ENCODE results near the gene NAALADL2.
"Not testable (repeated sequence)": the region's sequence is repeated elsewhere in the genome, so short reads cannot be mapped to it uniquely, and the experiment has no call there.

The NAALADL2 gene

GRCh38 chr3:175118382-175118941, 259.3 kb downstream of the NAALADL2 start:
- no peak for TF ChIP-seq CTCF (conservative IDR thresholded peaks at IDR 0.05; ENCODE audit: control insufficient read depth, insufficient read depth, low read depth, low read length)
- no peak overlapping the region for H3K4me3 ChIP-seq (ENCODE audit: control insufficient read depth, low read depth, low read length)
- DNase-seq (ENCODE audit: low read depth): no peak

GRCh38 chr3:175121225-175121624, 262.1 kb downstream of the NAALADL2 start:
- peak; percentile 40 for TF ChIP-seq CTCF (conservative IDR thresholded peaks at IDR 0.05; ENCODE audit: control insufficient read depth, insufficient read depth, low read depth, low read length)
- no peak for DNase-seq (ENCODE audit: low read depth)
- no peak overlapping the region for H3K4me3 ChIP-seq (ENCODE audit: control insufficient read depth, low read depth, low read length)

DNA sequence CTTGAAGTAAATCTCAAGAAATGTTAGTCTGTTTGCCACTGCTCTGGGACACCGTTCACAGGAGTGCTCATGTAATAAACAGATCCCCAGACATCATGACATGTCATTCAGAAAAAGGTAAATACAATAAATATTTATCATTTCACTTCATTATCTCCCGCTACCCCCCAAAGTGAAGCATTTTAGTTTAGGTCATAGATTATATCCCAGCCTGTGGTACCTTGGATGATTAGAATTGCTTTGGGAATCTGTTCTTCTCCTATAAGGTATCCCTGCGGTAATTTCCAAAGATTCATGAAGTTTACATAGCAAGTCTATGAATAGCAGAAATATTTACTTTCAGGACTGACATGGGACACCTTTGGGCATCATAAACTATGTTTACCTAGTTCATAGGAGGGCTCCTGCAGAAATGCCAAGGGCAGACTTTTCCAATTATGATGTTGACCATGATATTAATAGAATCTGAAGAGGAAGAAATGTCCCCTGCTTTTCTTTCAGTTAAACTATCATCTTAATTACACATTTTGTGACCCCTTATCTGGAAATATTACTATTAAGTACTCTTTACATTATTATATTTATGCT, 268.0 kb downstream of the NAALADL2 start:
- no peak for TF ChIP-seq CTCF (conservative IDR thresholded peaks at IDR 0.05; ENCODE audit: control insufficient read depth, insufficient read depth, low read depth, low read length)
- DNase-seq (ENCODE audit: low read depth): no peak
- H3K4me3 ChIP-seq (ENCODE audit: control insufficient read depth, low read depth, low read length): no peak overlapping the region

GRCh38 chr3:175129126-175129525, 270.0 kb downstream of the NAALADL2 start:
- no peak for TF ChIP-seq CTCF (conservative IDR thresholded peaks at IDR 0.05; ENCODE audit: control insufficient read depth, insufficient read depth, low read depth, low read length)
- no peak overlapping the region for H3K4me3 ChIP-seq (ENCODE audit: control insufficient read depth, low read depth, low read length)
- peak; percentile 56 for DNase-seq (ENCODE audit: low read depth)

- no peak for TF ChIP-seq CTCF (conservative IDR thresholded peaks at IDR 0.05; ENCODE audit: control insufficient read depth, insufficient read depth, low read depth, low read length)
- H3K4me3 ChIP-seq (ENCODE audit: control insufficient read depth, low read depth, low read length): no peak overlapping the region
- no peak for DNase-seq (ENCODE audit: low read depth)
Measured at GRCh38 chr3:175129571-175129970, 270.4 kb downstream of the NAALADL2 start.

- H3K4me3 ChIP-seq (ENCODE audit: control insufficient read depth, low read depth, low read length); DNase-seq (ENCODE audit: low read depth): not testable (repeated sequence)
Measured at GRCh38 chr3:175131866-175132265, 272.7 kb downstream of the NAALADL2 start.

DNA sequence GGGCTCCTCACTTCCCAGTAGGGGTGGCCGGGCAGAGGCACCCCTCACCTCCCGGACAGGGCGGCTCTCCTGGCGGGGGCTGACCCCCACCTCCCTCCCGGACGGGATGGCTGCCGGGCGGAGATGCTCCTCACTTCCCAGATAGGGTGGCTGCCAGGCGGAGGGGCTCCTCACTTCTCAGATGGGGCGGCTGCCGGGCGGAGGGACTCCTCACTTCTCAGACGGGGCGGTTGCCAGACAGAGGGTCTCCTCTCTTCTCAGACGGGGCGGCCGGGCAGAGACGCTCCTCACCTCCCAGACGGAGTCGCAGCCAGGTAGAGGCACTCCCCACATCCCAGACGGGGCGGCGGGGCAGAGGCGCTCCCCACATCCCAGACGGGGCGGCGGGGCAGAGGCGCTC, 273.6 kb downstream of the NAALADL2 start:
- not testable (repeated sequence) for DNase-seq (ENCODE audit: low read depth); H3K4me3 ChIP-seq (ENCODE audit: control insufficient read depth, low read depth, low read length)

- DNase-seq (ENCODE audit: low read depth): no peak
- TF ChIP-seq CTCF (conservative IDR thresholded peaks at IDR 0.05; ENCODE audit: control insufficient read depth, insufficient read depth, low read depth, low read length): no peak
Measured at GRCh38 chr3:175144368-175144767, 285.2 kb downstream of the NAALADL2 start.

More at GRCh38 chr3:175144368-175144767, 285.2 kb downstream of the NAALADL2 start:
- no peak overlapping the region for H3K4me3 ChIP-seq (ENCODE audit: control insufficient read depth, low read depth, low read length)

Measured in fibroblast of mammary gland (primary cell).